Measurements from ENCODE around the gene ARID3A.

ARID3A gene

GRCh38 chr19:931860-932647 lies 6.2 kb downstream of the ARID3A start:
- DNase-seq (ENCODE audit: low spot score) = no peak

GRCh38 chr19:932648-933552 lies 7.1 kb downstream of the ARID3A start:
- peak; percentile 71 for DNase-seq (ENCODE audit: low spot score)

GRCh38 chr19:933553-933882 lies 7.7 kb downstream of the ARID3A start:
- no peak for DNase-seq (ENCODE audit: low spot score)

GRCh38 chr19:934197-934840 lies 8.5 kb downstream of the ARID3A start:
- no peak for DNase-seq (ENCODE audit: low spot score)

- DNase-seq (ENCODE audit: low spot score) = no peak
Observed at GRCh38 chr19:934865-935479, 9.1 kb downstream of the ARID3A start.

- no peak for DNase-seq (ENCODE audit: low spot score)
Observed at GRCh38 chr19:936175-936546, 10.3 kb downstream of the ARID3A start.

GRCh38 chr19:937259-937694 lies 11.4 kb downstream of the ARID3A start:
- DNase-seq (ENCODE audit: low spot score) = no peak

GRCh38 chr19:938233-938923 lies 12.5 kb downstream of the ARID3A start:
- no peak for DNase-seq (ENCODE audit: low spot score)

GRCh38 chr19:939439-939838 lies 13.6 kb downstream of the ARID3A start:
- no peak for DNase-seq (ENCODE audit: low spot score)

- no peak for DNase-seq (ENCODE audit: low spot score)
Observed at GRCh38 chr19:939922-940321, 14.1 kb downstream of the ARID3A start.

- DNase-seq (ENCODE audit: low spot score) = no peak
Observed at GRCh38 chr19:940591-941291, 14.9 kb downstream of the ARID3A start.

- DNase-seq (ENCODE audit: low spot score) = no peak
Observed at GRCh38 chr19:941292-942132, 15.7 kb downstream of the ARID3A start.

GRCh38 chr19:942133-942645 lies 16.4 kb downstream of the ARID3A start:
- DNase-seq (ENCODE audit: low spot score) = no peak

GRCh38 chr19:943551-944170 lies 17.8 kb downstream of the ARID3A start:
- no peak for DNase-seq (ENCODE audit: low spot score)

- no peak for DNase-seq (ENCODE audit: low spot score)
Observed at GRCh38 chr19:944171-944567, 18.3 kb downstream of the ARID3A start.

- DNase-seq (ENCODE audit: low spot score) = no peak
Observed at GRCh38 chr19:944663-945241, 18.9 kb downstream of the ARID3A start.

GRCh38 chr19:945401-946252 lies 19.8 kb downstream of the ARID3A start:
- DNase-seq (ENCODE audit: low spot score) = no peak

GRCh38 chr19:947090-947706 lies 21.4 kb downstream of the ARID3A start:
- DNase-seq (ENCODE audit: low spot score) = no peak
